Loucy (cell line): ENCODE results near the gene XPNPEP1.

ENCODE experiments used
- CTCF ChIP-seq: fragments of 200-600 bp; sonication (generic); conservative IDR thresholded peaks from 2 replicates; pipeline ENCODE4 v1.5.1; 2014; ENCODE audit warnings: mild to moderate bottlenecking, antibody characterized with exemption, low read length
- EZH2phosphoT487 ChIP-seq: fragments of 200-600 bp; IDR thresholded peaks from 2 replicates; pipeline ENCODE4 v1.6.1; 2018; ENCODE audit warnings: antibody characterized with exemption, mild to moderate bottlenecking, moderate library complexity, borderline replicate concordance

GRCh38 chr10:109928475-109928891 lies 5.2 kb upstream of the XPNPEP1 start:
- TF ChIP-seq CTCF = no peak
- no peak for TF ChIP-seq EZH2phosphoT487
